22Rv1 (cell line): ENCODE results near the gene ADGRB3.

Experiments used
- ZFX ChIP-seq: fragments of 450-650 bp; IDR thresholded peaks from 2 replicates; pipeline ENCODE4 v1.6.1; 2017; ENCODE audit warnings: antibody characterized with exemption, borderline replicate concordance
- TF ChIP-seq, protein P1 (sequence below): fragments of 450-650 bp; IDR thresholded peaks from 2 replicates; pipeline ENCODE4 v1.5.1; 2017; ENCODE audit warnings: mild to moderate bottlenecking

DNA sequence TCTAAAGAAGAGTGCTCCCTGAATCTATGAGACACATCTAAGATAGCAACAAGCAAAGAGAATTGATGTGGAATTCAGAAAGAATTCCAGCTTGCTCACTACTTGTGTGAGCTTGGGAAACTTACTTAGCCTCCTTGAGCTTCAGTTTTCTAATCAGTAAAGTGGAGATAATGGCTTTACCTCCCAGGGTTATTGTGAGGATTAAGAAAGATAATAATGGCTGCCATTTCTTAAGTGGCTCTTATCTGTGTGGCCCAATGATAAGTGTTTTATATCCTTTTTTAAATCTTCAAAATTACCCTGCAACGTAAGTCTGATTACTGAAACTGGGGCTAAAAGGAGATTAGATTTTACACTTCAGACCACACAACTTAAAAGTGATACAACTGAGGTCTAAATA lies 743.2 kb downstream of the ADGRB3 start:
- TF ChIP-seq, protein P1, sequence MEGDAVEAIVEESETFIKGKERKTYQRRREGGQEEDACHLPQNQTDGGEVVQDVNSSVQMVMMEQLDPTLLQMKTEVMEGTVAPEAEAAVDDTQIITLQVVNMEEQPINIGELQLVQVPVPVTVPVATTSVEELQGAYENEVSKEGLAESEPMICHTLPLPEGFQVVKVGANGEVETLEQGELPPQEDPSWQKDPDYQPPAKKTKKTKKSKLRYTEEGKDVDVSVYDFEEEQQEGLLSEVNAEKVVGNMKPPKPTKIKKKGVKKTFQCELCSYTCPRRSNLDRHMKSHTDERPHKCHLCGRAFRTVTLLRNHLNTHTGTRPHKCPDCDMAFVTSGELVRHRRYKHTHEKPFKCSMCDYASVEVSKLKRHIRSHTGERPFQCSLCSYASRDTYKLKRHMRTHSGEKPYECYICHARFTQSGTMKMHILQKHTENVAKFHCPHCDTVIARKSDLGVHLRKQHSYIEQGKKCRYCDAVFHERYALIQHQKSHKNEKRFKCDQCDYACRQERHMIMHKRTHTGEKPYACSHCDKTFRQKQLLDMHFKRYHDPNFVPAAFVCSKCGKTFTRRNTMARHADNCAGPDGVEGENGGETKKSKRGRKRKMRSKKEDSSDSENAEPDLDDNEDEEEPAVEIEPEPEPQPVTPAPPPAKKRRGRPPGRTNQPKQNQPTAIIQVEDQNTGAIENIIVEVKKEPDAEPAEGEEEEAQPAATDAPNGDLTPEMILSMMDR: no peak
- TF ChIP-seq ZFX: no peak
